H1 (cell line): ENCODE measurements around the gene EYA4. TPM values are rescaled to one million over a fixed set of nuclear protein-coding genes. Genes with fewer than 3 reads are reported as not detected.

ENCODE experiments used
- CTCF ChIA-PET: fragments of 300-600 bp; sonication (Branson Sonifier 250); formaldehyde crosslinking; loops from one replicate; lab custom pipeline; 2021; ENCODE audit not compliant: partially characterized antibody; lab: Charles Lee
- POLR2A ChIA-PET: fragments of 300-600 bp; sonication (Branson Sonifier 250); formaldehyde crosslinking; loops from one replicate; lab custom pipeline; 2021; ENCODE audit warnings: inconsistent platforms; ENCODE audit not compliant: partially characterized antibody; lab: Charles Lee
- DNase-seq, 2 experiments: peaks; one replicate each; pipeline versions ENCODE4 v3.0.0 to v3.0.0-alpha.2; 2010 to 2022; ENCODE audit warnings: low spot score in 2 of 2, low read depth in 1 of 2, mixed read lengths in 1 of 2
- FAIRE-seq: peaks from 2 replicates; lab custom pipeline; 2011; peaks lifted over from hg19 to GRCh38; lab: Jason Lieb, UNC
- H2AFZ ChIP-seq: 2 replicates; pipeline ENCODE4 v1.8.1; 2012; ENCODE audit warnings: low read length, inconsistent platforms
- H2AK5ac ChIP-seq: 2 replicates; pipeline ENCODE4 v1.6.1; 2013; ENCODE audit warnings: low read depth, low read length
- H2BK120ac ChIP-seq: replicated peaks from 2 replicates; pipeline ENCODE3; 2013; ENCODE audit warnings: low read depth, low read length, inconsistent platforms
- H2BK12ac ChIP-seq: 2 replicates; pipeline ENCODE4 v1.6.1; 2013; ENCODE audit warnings: low read depth, low read length
- H2BK15ac ChIP-seq: 2 replicates; pipeline ENCODE4 v1.6.1; 2013; ENCODE audit warnings: low read length
- H2BK20ac ChIP-seq: 2 replicates; pipeline ENCODE4 v1.6.1; 2013; ENCODE audit warnings: low read length
- H2BK5ac ChIP-seq: 2 replicates; pipeline ENCODE4 v1.6.1; 2013; ENCODE audit warnings: low read depth, low read length
- H3K14ac ChIP-seq: 2 replicates; pipeline ENCODE4 v1.6.1; 2013; ENCODE audit warnings: inconsistent platforms; ENCODE audit not compliant: insufficient read length
- H3K18ac ChIP-seq: 2 replicates; pipeline ENCODE4 v1.6.1; 2013; ENCODE audit warnings: low read length; ENCODE audit errors: extremely low read depth
- H3K23ac ChIP-seq: 2 replicates; pipeline ENCODE4 v1.6.1; 2013; ENCODE audit warnings: inconsistent platforms; ENCODE audit not compliant: insufficient read length
- H3K23me2 ChIP-seq: 2 replicates; pipeline ENCODE4 v1.6.1; 2013; ENCODE audit warnings: low read depth, low read length
- H3K27ac ChIP-seq: 2 replicates; pipeline ENCODE4 v1.6.1; 2011; ENCODE audit warnings: low read depth, low read length, inconsistent platforms
- H3K27me3 ChIP-seq, 4 experiments: replicated peaks in 1 of 4; 1 replicate in 1 of 4; 2 replicates in 3 of 4; pipeline versions ENCODE4 v1.6.1 to v1.8.1; 2011 to 2013; ENCODE audit warnings: low read length in 3 of 4, mild to moderate bottlenecking in 3 of 4, inconsistent platforms in 2 of 4, mixed read lengths in 2 of 4, moderate library complexity in 1 of 4; ENCODE audit not compliant: control insufficient read depth in 3 of 4, insufficient read depth in 3 of 4; ENCODE audit errors: extremely low read depth in 1 of 4
- H3K36me3 ChIP-seq, 4 experiments: 2 replicates each; pipeline versions ENCODE4 v1.6.1 to v1.8.1; 2011 to 2013; ENCODE audit warnings: mild to moderate bottlenecking in 4 of 4, low read length in 3 of 4, moderate library complexity in 2 of 4, control low read depth in 1 of 4, inconsistent platforms in 1 of 4; ENCODE audit not compliant: insufficient read depth in 4 of 4, control insufficient read depth in 2 of 4
- H3K4ac ChIP-seq: replicated peaks from 2 replicates; pipeline ENCODE3; 2013; ENCODE audit warnings: low read length, low read depth, mixed read lengths, inconsistent platforms; ENCODE audit not compliant: insufficient read length
- H3K4me1 ChIP-seq, 4 experiments: replicated peaks in 1 of 4; 1 replicate in 1 of 4; 2 replicates in 3 of 4; pipeline versions ENCODE4 v1.6.1 to v1.8.1; 2011 to 2013; ENCODE audit warnings: low read length in 3 of 4, inconsistent platforms in 2 of 4, mixed read lengths in 1 of 4; ENCODE audit not compliant: insufficient read depth in 4 of 4, control insufficient read depth in 3 of 4
- H3K4me2 ChIP-seq, 2 experiments: 2 replicates each; pipeline versions ENCODE4 v1.6.1 to v1.8.1; 2011 to 2013; ENCODE audit warnings: low read depth in 2 of 2, low read length in 2 of 2, control low read depth in 1 of 2, inconsistent platforms in 1 of 2, mild to moderate bottlenecking in 1 of 2; ENCODE audit not compliant: insufficient read depth in 1 of 2
- H3K4me3 ChIP-seq, 4 experiments: fragments of 200-600, 300-600 bp in 1 of 4; sonication (generic), shearing (Covaris generic), sonication (Bioruptor Twin) in 1 of 4; 2 replicates each; pipeline versions ENCODE4 v1.5.1 to v1.8.1; 2011 to 2016; ENCODE audit warnings: low read length in 4 of 4, low read depth in 3 of 4, control low read depth in 2 of 4, inconsistent platforms in 2 of 4, mild to moderate bottlenecking in 2 of 4, mixed read lengths in 1 of 4, moderate library complexity in 1 of 4; ENCODE audit not compliant: insufficient read depth in 2 of 4; ENCODE audit errors: extremely low read depth in 1 of 4
- H3K56ac ChIP-seq: replicated peaks from 2 replicates; pipeline ENCODE3; 2013; ENCODE audit warnings: low read depth, mild to moderate bottlenecking, mixed read lengths, low read length, inconsistent platforms; ENCODE audit not compliant: insufficient read length
- H3K79me1 ChIP-seq: 2 replicates; pipeline ENCODE4 v1.6.1; 2013; ENCODE audit warnings: low read depth, low read length, control low read depth
- H3K79me2 ChIP-seq, 2 experiments: 2 replicates each; pipeline versions ENCODE4 v1.6.1 to v1.8.1; 2012 to 2013; ENCODE audit warnings: low read length in 2 of 2, mild to moderate bottlenecking in 2 of 2, inconsistent platforms in 1 of 2; ENCODE audit not compliant: insufficient read depth in 2 of 2, control insufficient read depth in 1 of 2
- H3K9ac ChIP-seq, 4 experiments: replicated peaks in 1 of 4; 1 replicate in 1 of 4; 2 replicates in 3 of 4; pipeline versions ENCODE4 v1.6.1 to v1.8.1; 2011 to 2013; ENCODE audit warnings: low read depth in 3 of 4, low read length in 3 of 4, control low read depth in 2 of 4, mild to moderate bottlenecking in 2 of 4, moderate library complexity in 2 of 4, inconsistent platforms in 1 of 4; ENCODE audit errors: extremely low read depth in 1 of 4
- H3K9me3 ChIP-seq, 2 experiments: 2 replicates each; pipeline versions ENCODE4 v1.6.1 to v1.8.1; 2012 to 2013; ENCODE audit warnings: mild to moderate bottlenecking in 2 of 2, moderate library complexity in 2 of 2, control low read depth in 1 of 2, inconsistent platforms in 1 of 2, low read depth in 1 of 2, low read length in 1 of 2, mixed read lengths in 1 of 2; ENCODE audit not compliant: insufficient read depth in 2 of 2
- H4K20me1 ChIP-seq, 2 experiments: replicated peaks in 1 of 2; 2 replicates each; pipeline versions ENCODE3 to v1.8.1; 2011 to 2013; ENCODE audit warnings: inconsistent platforms in 2 of 2, low read length in 2 of 2, mild to moderate bottlenecking in 1 of 2; ENCODE audit not compliant: insufficient read depth in 2 of 2, control insufficient read depth in 1 of 2
- H4K5ac ChIP-seq: 2 replicates; pipeline ENCODE4 v1.6.1; 2013; ENCODE audit warnings: low read length, low read depth, mixed read lengths, inconsistent platforms; ENCODE audit not compliant: insufficient read length
- H4K8ac ChIP-seq: 2 replicates; pipeline ENCODE4 v1.8.0; 2013; ENCODE audit warnings: mild to moderate bottlenecking, moderate library complexity, low read length, inconsistent platforms; ENCODE audit not compliant: insufficient read depth; ENCODE audit errors: extremely low read depth
- H4K91ac ChIP-seq: replicated peaks from 2 replicates; pipeline ENCODE3; 2013; ENCODE audit warnings: low read length, mixed read lengths, inconsistent platforms; ENCODE audit not compliant: insufficient read length
- CTBP2 ChIP-seq: IDR thresholded peaks from 2 replicates; pipeline ENCODE4 v1.7.0; 2011; ENCODE audit warnings: borderline replicate concordance, mild to moderate bottlenecking, moderate library complexity, mixed read lengths, low read length; ENCODE audit not compliant: insufficient read depth, insufficient read length
- CTCF ChIP-seq, 3 experiments: IDR thresholded peaks; 1 replicate in 2 of 3; 2 replicates in 1 of 3; pipeline versions ENCODE4 v1.5.1 to v1.6.1; 2011; ENCODE audit warnings: low read length in 3 of 3, mild to moderate bottlenecking in 3 of 3, inconsistent platforms in 2 of 3, low read depth in 1 of 3, moderate library complexity in 1 of 3; ENCODE audit not compliant: insufficient read depth in 1 of 3; ENCODE audit errors: control extremely low read depth in 1 of 3
- PHF8 ChIP-seq: fragments of 200-600 bp; sonication (generic); conservative IDR thresholded peaks from 2 replicates; pipeline ENCODE4 v1.7.1; 2012; ENCODE audit warnings: low read depth, mild to moderate bottlenecking, inconsistent platforms, low read length, moderate library complexity
- SRF ChIP-seq: IDR thresholded peaks from 2 replicates; pipeline ENCODE4 v1.6.1; 2011; ENCODE audit warnings: mild to moderate bottlenecking, low read depth, low read length, moderate library complexity
- TAF1 ChIP-seq: IDR thresholded peaks from 2 replicates; pipeline ENCODE4 v1.6.1; 2011; ENCODE audit warnings: mild to moderate bottlenecking, low read depth, low read length
- WGBS, 2 experiments: shearing (Covaris generic) in 1 of 2; methylation state at CpG; one replicate each; pipeline versions ENCODE4 v1.1.6 to v1.1.7; 2013 to 2015; ENCODE audit warnings: low lambda C conversion rate in 2 of 2, mixed read lengths in 2 of 2, inconsistent platforms in 1 of 2, low coverage in 1 of 2, missing lambda C conversion rate in 1 of 2; ENCODE audit not compliant: insufficient replicate concordance in 2 of 2, insufficient coverage in 1 of 2, insufficient read length in 1 of 2; ENCODE audit errors: extremely low coverage in 1 of 2, missing lambda C conversion rate in 1 of 2; 5-methylcytosine and 5-hydroxymethylcytosine counted together
- polyA plus RNA-seq, 7 experiments: library from polyadenylated mRNA; depleted of rRNA in 3 of 7; stranded (reverse) in 5 of 7; unstranded in 2 of 7; fragments of >200 nt in 5 of 7; fragments of 200-250 nt in 2 of 7; gene quantifications; 1 replicate in 5 of 7; 2 replicates in 1 of 7; 4 replicates in 1 of 7; pipeline versions ENCODE4 v1.2.1 to v1.2.3, GENCODE V29; 2011 to 2013; ENCODE audit warnings: missing spikeins in 2 of 7, mixed read lengths in 2 of 7
- total RNA-seq: library from RNA; stranded (reverse); fragmentation: NEBNext Ultra II Directional; extraction: Animal tissue kit (Norgen Biotek cat#: 25700); gene quantifications from 2 replicates; pipeline ENCODE4 v1.2.1, GENCODE V29; 2021

Gene EYA4
- total and polyA plus RNA-seq, 2 of the 8 experiments (the other 6 are each of a cell fraction or from before 2014, with no cell fraction given) = 0.06 to 0.17 TPM

- DNase-seq = no peak
- no peak overlapping the region for H2BK120ac ChIP-seq
- no peak overlapping the region for H3K27ac ChIP-seq
- no peaks in the 10 kb centered on the region for H3K79me1 ChIP-seq
- H3K23ac ChIP-seq = no peak overlapping the region
- H3K4me2 ChIP-seq = no peak overlapping the region
- POLR2A ChIA-PET = no interaction called here
- no peaks in the 10 kb centered on the region for H3K36me3 ChIP-seq
- CTCF ChIA-PET = interaction anchor here (1.2 kb wide), 1 partner anchor 13 kb away, joined by 3 read pairs; no protein-coding TSS in a partner anchor
- peaks cover 0 to under 1% of the 10 kb centered on the region in 2 experiments for H4K20me1 ChIP-seq
- H3K56ac ChIP-seq = no peak overlapping the region
- H3K18ac ChIP-seq = no peak overlapping the region
- no peak overlapping the region for H2BK5ac ChIP-seq
- H2BK15ac ChIP-seq = no peak overlapping the region
- FAIRE-seq = no peak
- no peak overlapping the region for H2BK20ac ChIP-seq
- H2AK5ac ChIP-seq = no peak overlapping the region
- H3K79me2 ChIP-seq = no peaks in the 10 kb centered on the region
- H2BK12ac ChIP-seq = no peak overlapping the region
- no peak overlapping the region for H3K14ac ChIP-seq
- H3K4me3 ChIP-seq = no peak overlapping the region
- peaks cover 11% of the 10 kb centered on the region; the same call in 1 of the 2 replicates for H3K23me2 ChIP-seq
- no peak overlapping the region for H3K9ac ChIP-seq
- no peak overlapping the region for H2AFZ ChIP-seq
- no peak overlapping the region for H4K5ac ChIP-seq
- no peak overlapping the region for H4K91ac ChIP-seq
- no peak overlapping the region for H4K8ac ChIP-seq
- no peak for TF ChIP-seq SRF
- no peak for TF ChIP-seq CTCF (IDR thresholded peaks at IDR 0.05; ENCODE audit: control extremely low read depth in 1 of 3, insufficient read depth in 1 of 3, low read depth in 1 of 3, low read length in 3 of 3)
- TF ChIP-seq PHF8 = no peak
- no peak for TF ChIP-seq TAF1
- TF ChIP-seq CTBP2 = no peak
- H3K4me1 ChIP-seq = 0 out of 7 replicates have a peak, but pooled peaks cover 0 to 3% (median 0%) of the 10 kb centered on the region in 4 experiments
- WGBS, 2 experiments = 83% methylated on average over 1 of the region's 1 CpG; no CpG with 5 or more reads in 1 of the 2 experiments
- H3K4ac ChIP-seq = no peak overlapping the region
- H3K27me3 ChIP-seq = peaks cover 11 to 29% (median 22%) of the 10 kb centered on the region in 4 experiments
- no peaks in the 10 kb centered on the region for H3K9me3 ChIP-seq
Measured at GRCh38 chr6:133236932-133237331, 4.2 kb upstream of the EYA4 start.
